Stimulated activated CD4-positive, alpha-beta T cell treated with anti-CD3 and anti-CD28 coated beads, Interleukin-1b, Interleukin-23, amount 100 ng/mL, for 4 hours (primary cell): Measurements from ENCODE around the gene YBEY.
A peak's percentile ranks its signal among the peaks of the same experiment; 100 is the strongest.
"Not testable (repeated sequence)": the region's sequence is repeated elsewhere in the genome, so short reads cannot be mapped to it uniquely, and the experiment has no call there.

Experiments used
- DNase-seq, 2 donors: peaks; one replicate each; pipeline ENCODE4 v3.0.0-alpha.2; 2020; ENCODE audit warnings: low read depth in 2 of 2

The YBEY gene

GRCh38 chr21:46285761-46286647, at the start of gene YBEY:
Gene YBEY, plus strand, starts transcription at chr21:46286342. Its CDS starts 572 bp downstream, at chr21:46286914.
- DNase-seq: peak; percentile 72 to 83

GRCh38 chr21:46237474-46237873, 48.7 kb upstream of the YBEY start:
- no peak for DNase-seq

GRCh38 chr21:46239817-46240325, 46.3 kb upstream of the YBEY start:
- no peak for DNase-seq

GRCh38 chr21:46241577-46241976, 44.6 kb upstream of the YBEY start:
- not testable (repeated sequence) for DNase-seq

- DNase-seq: no peak
Observed at GRCh38 chr21:46243325-46243724, 42.8 kb upstream of the YBEY start.

- no peak for DNase-seq
Observed at GRCh38 chr21:46243960-46244361, 42.2 kb upstream of the YBEY start.

GRCh38 chr21:46244602-46245001, 41.5 kb upstream of the YBEY start:
- DNase-seq: no peak

GRCh38 chr21:46245213-46245915, 40.8 kb upstream of the YBEY start:
- no peak for DNase-seq

GRCh38 chr21:46246345-46246744, 39.8 kb upstream of the YBEY start:
- no peak for DNase-seq

- no peak for DNase-seq
Observed at GRCh38 chr21:46247699-46248421, 38.3 kb upstream of the YBEY start.

- DNase-seq: no peak
Observed at GRCh38 chr21:46248422-46248782, 37.7 kb upstream of the YBEY start.

- no peak for DNase-seq
Observed at GRCh38 chr21:46248827-46249226, 37.3 kb upstream of the YBEY start.

GRCh38 chr21:46250146-46250725, 35.9 kb upstream of the YBEY start:
- DNase-seq: no peak

- DNase-seq: no peak
Observed at GRCh38 chr21:46252840-46253239, 33.3 kb upstream of the YBEY start.

GRCh38 chr21:46253610-46254124, 32.5 kb upstream of the YBEY start:
- DNase-seq: no peak

- no peak for DNase-seq
Observed at GRCh38 chr21:46254208-46254975, 31.8 kb upstream of the YBEY start.

GRCh38 chr21:46255166-46255565, 31.0 kb upstream of the YBEY start:
- no peak for DNase-seq

GRCh38 chr21:46255758-46256337, 30.3 kb upstream of the YBEY start:
- no peak for DNase-seq

- no peak for DNase-seq
Observed at GRCh38 chr21:46256501-46256994, 29.6 kb upstream of the YBEY start.

GRCh38 chr21:46264046-46264689, 22.0 kb upstream of the YBEY start:
- DNase-seq: no peak
